ENCODE measurements around the gene CHCHD4.

GRCh38 chr3:14064910-14065309 is 59.8 kb downstream of the CHCHD4 start:
- TF ChIP-seq EZH2 (IDR thresholded peaks at IDR 0.05) (no peak), POLR2AphosphoS5 (IDR thresholded peaks at IDR 0.05; ENCODE audit: borderline replicate concordance, low read depth, low read length) (no peak)
